COLO668 (cell line): ENCODE data around the gene PTPN14.
A peak's percentile ranks its signal among the peaks of the same experiment; 100 is the strongest.
"Not testable (repeated sequence)": the region's sequence is repeated elsewhere in the genome, so short reads cannot be mapped to it uniquely, and the experiment has no call there.

Experiments used
- DNase-seq: peaks from one replicate; lab custom pipeline; 2025; ENCODE audit not compliant: unreplicated experiment; lab: John Stamatoyannopoulos, UW

The PTPN14 gene

GRCh38 chr1:214551436-214552173 is at the start of gene PTPN14:
Gene PTPN14, minus strand, starts transcription at chr1:214551602. Its CDS starts 86,799 bp downstream, at chr1:214464803.
- DNase-seq: peak; percentile 85

- no peak for DNase-seq
Observed at GRCh38 chr1:214593158-214593557, 41.8 kb upstream of the PTPN14 start.

GRCh38 chr1:214591918-214592317 is 40.5 kb upstream of the PTPN14 start:
- DNase-seq: not testable (repeated sequence)

- no peak for DNase-seq
Observed at GRCh38 chr1:214590696-214591095, 39.3 kb upstream of the PTPN14 start.

GRCh38 chr1:214588963-214589597 is 37.7 kb upstream of the PTPN14 start:
- no peak for DNase-seq

- no peak for DNase-seq
Observed at GRCh38 chr1:214587165-214587564, 35.8 kb upstream of the PTPN14 start.

GRCh38 chr1:214586621-214587020 is 35.2 kb upstream of the PTPN14 start:
- no peak for DNase-seq

GRCh38 chr1:214584805-214585766 is 33.7 kb upstream of the PTPN14 start:
- no peak for DNase-seq

GRCh38 chr1:214583824-214584554 is 32.6 kb upstream of the PTPN14 start:
- no peak for DNase-seq

- DNase-seq: no peak
Observed at GRCh38 chr1:214583113-214583512, 31.7 kb upstream of the PTPN14 start.

GRCh38 chr1:214582289-214582891 is 31.0 kb upstream of the PTPN14 start:
- no peak for DNase-seq

GRCh38 chr1:214581785-214582184 is 30.4 kb upstream of the PTPN14 start:
- no peak for DNase-seq

- no peak for DNase-seq
Observed at GRCh38 chr1:214579183-214579582, 27.8 kb upstream of the PTPN14 start.

GRCh38 chr1:214576120-214576519 is 24.7 kb upstream of the PTPN14 start:
- not testable (repeated sequence) for DNase-seq

- no peak for DNase-seq
Observed at GRCh38 chr1:214574598-214575411, 23.4 kb upstream of the PTPN14 start.

GRCh38 chr1:214573386-214574318 is 22.2 kb upstream of the PTPN14 start:
- no peak for DNase-seq

- DNase-seq: no peak
Observed at GRCh38 chr1:214571281-214571680, 19.9 kb upstream of the PTPN14 start.

GRCh38 chr1:214570442-214570841 is 19.0 kb upstream of the PTPN14 start:
- DNase-seq: no peak
